M059J (cell line): ENCODE results near the gene ELOVL2. TPM values are rescaled to one million over a fixed set of nuclear protein-coding genes. Genes with fewer than 3 reads are reported as not detected.
"Not testable (repeated sequence)": the region's sequence is repeated elsewhere in the genome, so short reads cannot be mapped to it uniquely, and the experiment has no call there.

ENCODE experiments used
- DNase-seq: peaks from one replicate; pipeline ENCODE4 v3.0.0-alpha.2; 2012; ENCODE audit warnings: low read depth
- total RNA-seq: library from RNA; depleted of rRNA; stranded (reverse); fragments of >200 nt; shearing (Covaris generic); gene quantifications from 2 replicates; pipeline ENCODE4 v1.2.3, GENCODE V29; 2014

Gene ELOVL2
- total RNA-seq, 1 experiment from 2014 or later: 6.2 TPM

GRCh38 chr6:10984959-10985358 is 59.1 kb downstream of the ELOVL2 start:
- not testable (repeated sequence) for DNase-seq

- DNase-seq: no peak
These were observed 62.7 kb downstream of the ELOVL2 start for GRCh38 chr6:10981409-10981808.

- no peak for DNase-seq
These were observed 64.5 kb downstream of the ELOVL2 start for GRCh38 chr6:10979603-10980002.

- DNase-seq: no peak
These were observed 66.7 kb downstream of the ELOVL2 start for GRCh38 chr6:10977231-10977968.

GRCh38 chr6:10976571-10976970 is 67.5 kb downstream of the ELOVL2 start:
- peak; percentile 77 for DNase-seq

- DNase-seq: no peak
These were observed 71.9 kb downstream of the ELOVL2 start for GRCh38 chr6:10972196-10972595.

- peak; percentile 84 for DNase-seq
These were observed 73.4 kb downstream of the ELOVL2 start for GRCh38 chr6:10970731-10971130.

- peak; percentile 30 for DNase-seq
These were observed 75.3 kb downstream of the ELOVL2 start for GRCh38 chr6:10968776-10969175.

GRCh38 chr6:10964684-10965083 is 79.4 kb downstream of the ELOVL2 start:
- no peak for DNase-seq

GRCh38 chr6:10963113-10963512 is 81.0 kb downstream of the ELOVL2 start:
- DNase-seq: no peak

- DNase-seq: peak; percentile 67
These were observed 81.4 kb downstream of the ELOVL2 start for GRCh38 chr6:10962673-10963072.

GRCh38 chr6:10961837-10962236 is 82.3 kb downstream of the ELOVL2 start:
- DNase-seq: no peak

GRCh38 chr6:10960171-10960570 is 83.9 kb downstream of the ELOVL2 start:
- DNase-seq: no peak

- no peak for DNase-seq
These were observed 86.7 kb downstream of the ELOVL2 start for GRCh38 chr6:10957414-10957886.

- no peak for DNase-seq
These were observed 87.3 kb downstream of the ELOVL2 start for GRCh38 chr6:10956776-10957175.

- peak; percentile 84 for DNase-seq
These were observed 89.5 kb downstream of the ELOVL2 start for GRCh38 chr6:10954590-10955010.

GRCh38 chr6:10951675-10952282 is 92.3 kb downstream of the ELOVL2 start:
- DNase-seq: peak; percentile 91

GRCh38 chr6:10949579-10950490 is 94.3 kb downstream of the ELOVL2 start:
- DNase-seq: no peak

GRCh38 chr6:10947966-10948365 is 96.1 kb downstream of the ELOVL2 start:
- DNase-seq: no peak

GRCh38 chr6:10945845-10946244 is 98.3 kb downstream of the ELOVL2 start:
- no peak for DNase-seq

GRCh38 chr6:10939840-10940239 is 104.3 kb downstream of the ELOVL2 start:
- no peak for DNase-seq

GRCh38 chr6:10933126-10933525 is 111.0 kb downstream of the ELOVL2 start:
- DNase-seq: no peak
